ENCODE data around the gene POP5. TPM values are rescaled to one million over a fixed set of nuclear protein-coding genes. Genes with fewer than 3 reads are reported as not detected.

POP5 gene
- total and polyA plus RNA-seq, 2 experiments from 2014 or later = 52.4 to 140 TPM

DNA sequence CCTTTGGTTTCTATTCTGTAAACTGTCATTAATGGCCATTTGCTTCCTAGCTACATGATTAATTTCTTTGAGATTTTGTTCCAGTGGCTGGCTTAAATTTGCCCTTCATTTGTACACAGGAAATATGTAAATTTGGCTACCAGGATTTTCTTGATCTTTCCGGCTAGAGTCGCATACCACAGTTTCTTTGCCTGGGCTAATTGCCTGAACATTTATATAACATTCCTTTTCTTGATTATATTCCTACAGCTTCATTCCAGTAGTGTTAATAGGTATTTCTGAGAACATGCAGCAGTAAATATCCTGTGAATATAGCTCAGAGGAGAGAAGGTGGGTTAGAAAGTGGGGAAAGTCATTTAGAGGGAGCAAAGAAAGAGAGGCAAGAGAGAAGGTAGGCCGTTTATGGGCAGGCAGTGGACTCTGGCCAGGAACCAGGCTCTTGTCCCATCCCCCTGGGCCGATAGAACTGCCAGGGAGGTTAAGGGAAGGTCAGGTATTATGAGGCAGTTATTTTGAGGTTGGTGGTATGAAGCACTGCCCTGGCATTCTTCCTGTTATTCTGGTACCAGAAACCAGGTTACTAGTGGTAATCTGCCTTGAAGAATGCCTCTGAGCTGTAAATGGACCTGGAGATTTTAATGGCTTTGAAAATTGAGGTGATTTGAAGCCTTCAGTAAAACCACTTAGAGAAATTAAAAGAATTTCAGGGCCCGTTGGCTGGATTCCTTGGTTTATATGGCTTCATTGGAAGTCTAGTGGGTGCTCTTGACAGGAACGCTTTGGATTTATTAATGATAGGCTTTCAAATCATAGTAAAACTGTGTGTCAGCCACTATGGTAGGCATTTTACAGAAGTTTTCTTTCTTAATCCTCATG is 42.7 kb downstream of the POP5 start:
- no peaks in the 10 kb centered on the region for H3K9me2 ChIP-seq (ENCODE audit: insufficient read depth)
- peak overlapping the region; percentile 10 for H3K4me3 ChIP-seq
- peaks cover 27% of the 10 kb centered on the region for H3K4me1 Mint-ChIP-seq
- peak overlapping the region; percentile 85; the same call in 1 of the 2 replicates for H3K4me2 ChIP-seq
- H3K9me3 Mint-ChIP-seq = no peaks in the 10 kb centered on the region
- TF ChIP-seq EZH2phosphoT487 (IDR thresholded peaks at IDR 0.05; ENCODE audit: unreplicated experiment) = no peak
- TF ChIP-seq, protein P1, sequence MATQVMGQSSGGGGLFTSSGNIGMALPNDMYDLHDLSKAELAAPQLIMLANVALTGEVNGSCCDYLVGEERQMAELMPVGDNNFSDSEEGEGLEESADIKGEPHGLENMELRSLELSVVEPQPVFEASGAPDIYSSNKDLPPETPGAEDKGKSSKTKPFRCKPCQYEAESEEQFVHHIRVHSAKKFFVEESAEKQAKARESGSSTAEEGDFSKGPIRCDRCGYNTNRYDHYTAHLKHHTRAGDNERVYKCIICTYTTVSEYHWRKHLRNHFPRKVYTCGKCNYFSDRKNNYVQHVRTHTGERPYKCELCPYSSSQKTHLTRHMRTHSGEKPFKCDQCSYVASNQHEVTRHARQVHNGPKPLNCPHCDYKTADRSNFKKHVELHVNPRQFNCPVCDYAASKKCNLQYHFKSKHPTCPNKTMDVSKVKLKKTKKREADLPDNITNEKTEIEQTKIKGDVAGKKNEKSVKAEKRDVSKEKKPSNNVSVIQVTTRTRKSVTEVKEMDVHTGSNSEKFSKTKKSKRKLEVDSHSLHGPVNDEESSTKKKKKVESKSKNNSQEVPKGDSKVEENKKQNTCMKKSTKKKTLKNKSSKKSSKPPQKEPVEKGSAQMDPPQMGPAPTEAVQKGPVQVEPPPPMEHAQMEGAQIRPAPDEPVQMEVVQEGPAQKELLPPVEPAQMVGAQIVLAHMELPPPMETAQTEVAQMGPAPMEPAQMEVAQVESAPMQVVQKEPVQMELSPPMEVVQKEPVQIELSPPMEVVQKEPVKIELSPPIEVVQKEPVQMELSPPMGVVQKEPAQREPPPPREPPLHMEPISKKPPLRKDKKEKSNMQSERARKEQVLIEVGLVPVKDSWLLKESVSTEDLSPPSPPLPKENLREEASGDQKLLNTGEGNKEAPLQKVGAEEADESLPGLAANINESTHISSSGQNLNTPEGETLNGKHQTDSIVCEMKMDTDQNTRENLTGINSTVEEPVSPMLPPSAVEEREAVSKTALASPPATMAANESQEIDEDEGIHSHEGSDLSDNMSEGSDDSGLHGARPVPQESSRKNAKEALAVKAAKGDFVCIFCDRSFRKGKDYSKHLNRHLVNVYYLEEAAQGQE (IDR thresholded peaks at IDR 0.05; ENCODE audit: unreplicated experiment) = no peak
- no peak for TF ChIP-seq STAT1 (IDR thresholded peaks at IDR 0.05; ENCODE audit: unreplicated experiment)
- no peak for TF ChIP-seq NANOG (IDR thresholded peaks at IDR 0.05; ENCODE audit: borderline replicate concordance)
- TF ChIP-seq, protein P2, sequence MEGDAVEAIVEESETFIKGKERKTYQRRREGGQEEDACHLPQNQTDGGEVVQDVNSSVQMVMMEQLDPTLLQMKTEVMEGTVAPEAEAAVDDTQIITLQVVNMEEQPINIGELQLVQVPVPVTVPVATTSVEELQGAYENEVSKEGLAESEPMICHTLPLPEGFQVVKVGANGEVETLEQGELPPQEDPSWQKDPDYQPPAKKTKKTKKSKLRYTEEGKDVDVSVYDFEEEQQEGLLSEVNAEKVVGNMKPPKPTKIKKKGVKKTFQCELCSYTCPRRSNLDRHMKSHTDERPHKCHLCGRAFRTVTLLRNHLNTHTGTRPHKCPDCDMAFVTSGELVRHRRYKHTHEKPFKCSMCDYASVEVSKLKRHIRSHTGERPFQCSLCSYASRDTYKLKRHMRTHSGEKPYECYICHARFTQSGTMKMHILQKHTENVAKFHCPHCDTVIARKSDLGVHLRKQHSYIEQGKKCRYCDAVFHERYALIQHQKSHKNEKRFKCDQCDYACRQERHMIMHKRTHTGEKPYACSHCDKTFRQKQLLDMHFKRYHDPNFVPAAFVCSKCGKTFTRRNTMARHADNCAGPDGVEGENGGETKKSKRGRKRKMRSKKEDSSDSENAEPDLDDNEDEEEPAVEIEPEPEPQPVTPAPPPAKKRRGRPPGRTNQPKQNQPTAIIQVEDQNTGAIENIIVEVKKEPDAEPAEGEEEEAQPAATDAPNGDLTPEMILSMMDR (conservative IDR thresholded peaks at IDR 0.05; ENCODE audit: low read depth in 2 of 2) = no peak
- no peak for TF ChIP-seq EZH2 (IDR thresholded peaks at IDR 0.05; ENCODE audit: low read depth, unreplicated experiment)
- TF ChIP-seq ZNF331 (CRISPR knock-in tag; IDR thresholded peaks at IDR 0.05; ENCODE audit: low read depth) = no peak
- TF ChIP-seq, protein P3, sequence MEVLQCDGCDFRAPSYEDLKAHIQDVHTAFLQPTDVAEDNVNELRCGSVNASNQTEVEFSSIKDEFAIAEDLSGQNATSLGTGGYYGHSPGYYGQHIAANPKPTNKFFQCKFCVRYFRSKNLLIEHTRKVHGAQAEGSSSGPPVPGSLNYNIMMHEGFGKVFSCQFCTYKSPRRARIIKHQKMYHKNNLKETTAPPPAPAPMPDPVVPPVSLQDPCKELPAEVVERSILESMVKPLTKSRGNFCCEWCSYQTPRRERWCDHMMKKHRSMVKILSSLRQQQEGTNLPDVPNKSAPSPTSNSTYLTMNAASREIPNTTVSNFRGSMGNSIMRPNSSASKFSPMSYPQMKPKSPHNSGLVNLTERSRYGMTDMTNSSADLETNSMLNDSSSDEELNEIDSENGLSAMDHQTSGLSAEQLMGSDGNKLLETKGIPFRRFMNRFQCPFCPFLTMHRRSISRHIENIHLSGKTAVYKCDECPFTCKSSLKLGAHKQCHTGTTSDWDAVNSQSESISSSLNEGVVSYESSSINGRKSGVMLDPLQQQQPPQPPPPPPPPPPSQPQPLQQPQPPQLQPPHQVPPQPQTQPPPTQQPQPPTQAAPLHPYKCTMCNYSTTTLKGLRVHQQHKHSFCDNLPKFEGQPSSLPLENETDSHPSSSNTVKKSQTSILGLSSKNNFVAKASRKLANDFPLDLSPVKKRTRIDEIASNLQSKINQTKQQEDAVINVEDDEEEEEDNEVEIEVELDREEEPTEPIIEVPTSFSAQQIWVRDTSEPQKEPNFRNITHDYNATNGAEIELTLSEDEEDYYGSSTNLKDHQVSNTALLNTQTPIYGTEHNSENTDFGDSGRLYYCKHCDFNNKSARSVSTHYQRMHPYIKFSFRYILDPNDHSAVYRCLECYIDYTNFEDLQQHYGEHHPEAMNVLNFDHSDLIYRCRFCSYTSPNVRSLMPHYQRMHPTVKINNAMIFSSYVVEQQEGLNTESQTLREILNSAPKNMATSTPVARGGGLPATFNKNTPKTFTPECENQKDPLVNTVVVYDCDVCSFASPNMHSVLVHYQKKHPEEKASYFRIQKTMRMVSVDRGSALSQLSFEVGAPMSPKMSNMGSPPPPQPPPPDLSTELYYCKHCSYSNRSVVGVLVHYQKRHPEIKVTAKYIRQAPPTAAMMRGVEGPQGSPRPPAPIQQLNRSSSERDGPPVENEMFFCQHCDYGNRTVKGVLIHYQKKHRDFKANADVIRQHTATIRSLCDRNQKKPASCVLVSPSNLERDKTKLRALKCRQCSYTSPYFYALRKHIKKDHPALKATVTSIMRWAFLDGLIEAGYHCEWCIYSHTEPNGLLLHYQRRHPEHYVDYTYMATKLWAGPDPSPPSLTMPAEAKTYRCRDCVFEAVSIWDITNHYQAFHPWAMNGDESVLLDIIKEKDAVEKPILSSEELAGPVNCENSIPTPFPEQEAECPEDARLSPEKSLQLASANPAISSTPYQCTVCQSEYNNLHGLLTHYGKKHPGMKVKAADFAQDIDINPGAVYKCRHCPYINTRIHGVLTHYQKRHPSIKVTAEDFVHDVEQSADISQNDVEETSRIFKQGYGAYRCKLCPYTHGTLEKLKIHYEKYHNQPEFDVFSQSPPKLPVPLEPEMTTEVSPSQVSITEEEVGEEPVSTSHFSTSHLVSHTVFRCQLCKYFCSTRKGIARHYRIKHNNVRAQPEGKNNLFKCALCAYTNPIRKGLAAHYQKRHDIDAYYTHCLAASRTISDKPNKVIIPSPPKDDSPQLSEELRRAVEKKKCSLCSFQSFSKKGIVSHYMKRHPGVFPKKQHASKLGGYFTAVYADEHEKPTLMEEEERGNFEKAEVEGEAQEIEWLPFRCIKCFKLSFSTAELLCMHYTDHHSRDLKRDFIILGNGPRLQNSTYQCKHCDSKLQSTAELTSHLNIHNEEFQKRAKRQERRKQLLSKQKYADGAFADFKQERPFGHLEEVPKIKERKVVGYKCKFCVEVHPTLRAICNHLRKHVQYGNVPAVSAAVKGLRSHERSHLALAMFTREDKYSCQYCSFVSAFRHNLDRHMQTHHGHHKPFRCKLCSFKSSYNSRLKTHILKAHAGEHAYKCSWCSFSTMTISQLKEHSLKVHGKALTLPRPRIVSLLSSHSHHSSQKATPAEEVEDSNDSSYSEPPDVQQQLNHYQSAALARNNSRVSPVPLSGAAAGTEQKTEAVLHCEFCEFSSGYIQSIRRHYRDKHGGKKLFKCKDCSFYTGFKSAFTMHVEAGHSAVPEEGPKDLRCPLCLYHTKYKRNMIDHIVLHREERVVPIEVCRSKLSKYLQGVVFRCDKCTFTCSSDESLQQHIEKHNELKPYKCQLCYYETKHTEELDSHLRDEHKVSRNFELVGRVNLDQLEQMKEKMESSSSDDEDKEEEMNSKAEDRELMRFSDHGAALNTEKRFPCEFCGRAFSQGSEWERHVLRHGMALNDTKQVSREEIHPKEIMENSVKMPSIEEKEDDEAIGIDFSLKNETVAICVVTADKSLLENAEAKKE (CRISPR knock-in tag; IDR thresholded peaks at IDR 0.05) = no peak
- TF ChIP-seq ZNF114 (CRISPR knock-in tag; IDR thresholded peaks at IDR 0.05) = no peak
- no peak for TF ChIP-seq JUNB (IDR thresholded peaks at IDR 0.05; ENCODE audit: unreplicated experiment)
- TF ChIP-seq CREB1 (CRISPR knock-in tag; IDR thresholded peaks at IDR 0.05; ENCODE audit: low read depth) = no peak
- TF ChIP-seq, protein P4, sequence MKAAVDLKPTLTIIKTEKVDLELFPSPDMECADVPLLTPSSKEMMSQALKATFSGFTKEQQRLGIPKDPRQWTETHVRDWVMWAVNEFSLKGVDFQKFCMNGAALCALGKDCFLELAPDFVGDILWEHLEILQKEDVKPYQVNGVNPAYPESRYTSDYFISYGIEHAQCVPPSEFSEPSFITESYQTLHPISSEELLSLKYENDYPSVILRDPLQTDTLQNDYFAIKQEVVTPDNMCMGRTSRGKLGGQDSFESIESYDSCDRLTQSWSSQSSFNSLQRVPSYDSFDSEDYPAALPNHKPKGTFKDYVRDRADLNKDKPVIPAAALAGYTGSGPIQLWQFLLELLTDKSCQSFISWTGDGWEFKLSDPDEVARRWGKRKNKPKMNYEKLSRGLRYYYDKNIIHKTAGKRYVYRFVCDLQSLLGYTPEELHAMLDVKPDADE (IDR thresholded peaks at IDR 0.05) = no peak
- no peak for TF ChIP-seq POLR2AphosphoS5 (IDR thresholded peaks at IDR 0.05; ENCODE audit: low read depth)
- peaks cover 37% of the 10 kb centered on the region for H3K4me1 ChIP-seq (ENCODE audit: insufficient read depth)
- peaks cover 5% of the 10 kb centered on the region for H3K27me3 Mint-ChIP-seq (ENCODE audit: insufficient read depth, low read depth, poor library complexity)
- H4K20me1 ChIP-seq (replicated peaks; ENCODE audit: insufficient read depth) = peaks cover 73% of the 10 kb centered on the region
- peak overlapping the region; percentile 30; the same call in 1 of the 2 replicates for H3K27ac ChIP-seq (ENCODE audit: low read depth)
- H2AFZ ChIP-seq = no peak overlapping the region
- ATAC-seq = no peak
- no peak overlapping the region; the same call in 2 of the 3 replicates for H3K4me3 Mint-ChIP-seq
- H3K27me3 ChIP-seq (ENCODE audit: insufficient read depth) = no peaks in the 10 kb centered on the region
- peaks cover 2% of the 10 kb centered on the region; the same call in 1 of the 2 replicates for H3F3A ChIP-seq (replicated peaks; ENCODE audit: low read depth)
- H3K36me3 ChIP-seq (ENCODE audit: insufficient read depth) = no peaks in the 10 kb centered on the region
- DNase-seq (ENCODE audit: low spot score) = no peak
- H3K36me3 Mint-ChIP-seq (ENCODE audit: low read depth) = peaks cover 24% of the 10 kb centered on the region
- H3K79me2 ChIP-seq (replicated peaks; ENCODE audit: insufficient read depth) = peaks cover 91% of the 10 kb centered on the region
- H3K27ac Mint-ChIP-seq = no peak overlapping the region; the same call in 1 of the 2 replicates
